NCI-H1105 (cell line): ENCODE measurements around the gene ZNF446.
"Not testable (repeated sequence)": the region's sequence is repeated elsewhere in the genome, so short reads cannot be mapped to it uniquely, and the experiment has no call there.

Source experiments
- DNase-seq: peaks from one replicate; lab custom pipeline; 2025; lab: John Stamatoyannopoulos, UW

ZNF446 gene

GRCh38 chr19:58475714-58476497 lies at the start of gene ZNF446:
TSS of gene ZNF446 (plus strand) at chr19:58476352. CDS start at chr19:58477219, 867 bp downstream.
- DNase-seq = peak; percentile 92

- no peak for DNase-seq
Observed at GRCh38 chr19:58428617-58429016, 47.5 kb upstream of the ZNF446 start.

DNA sequence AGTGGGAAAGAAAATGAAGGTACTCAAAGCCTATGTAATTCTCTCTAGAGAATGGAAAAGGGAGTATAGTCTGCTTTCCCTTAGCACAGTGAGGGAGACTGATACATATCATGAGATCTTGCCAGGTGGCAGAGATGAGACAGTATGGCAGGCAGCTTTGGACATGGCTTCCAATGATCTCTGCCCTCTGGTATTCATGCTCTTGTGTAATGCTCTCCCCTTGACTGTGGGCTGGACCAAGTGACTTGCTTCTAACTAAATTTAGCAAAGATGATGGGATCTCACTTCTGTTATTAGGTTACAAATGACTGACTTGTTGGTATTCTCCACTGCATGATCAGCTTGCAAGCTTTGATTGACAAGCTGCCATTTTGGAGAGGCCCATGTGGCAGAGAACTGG lies 46.4 kb upstream of the ZNF446 start:
- DNase-seq = no peak

- DNase-seq = no peak
Observed at GRCh38 chr19:58434217-58434616, 41.9 kb upstream of the ZNF446 start.

DNA sequence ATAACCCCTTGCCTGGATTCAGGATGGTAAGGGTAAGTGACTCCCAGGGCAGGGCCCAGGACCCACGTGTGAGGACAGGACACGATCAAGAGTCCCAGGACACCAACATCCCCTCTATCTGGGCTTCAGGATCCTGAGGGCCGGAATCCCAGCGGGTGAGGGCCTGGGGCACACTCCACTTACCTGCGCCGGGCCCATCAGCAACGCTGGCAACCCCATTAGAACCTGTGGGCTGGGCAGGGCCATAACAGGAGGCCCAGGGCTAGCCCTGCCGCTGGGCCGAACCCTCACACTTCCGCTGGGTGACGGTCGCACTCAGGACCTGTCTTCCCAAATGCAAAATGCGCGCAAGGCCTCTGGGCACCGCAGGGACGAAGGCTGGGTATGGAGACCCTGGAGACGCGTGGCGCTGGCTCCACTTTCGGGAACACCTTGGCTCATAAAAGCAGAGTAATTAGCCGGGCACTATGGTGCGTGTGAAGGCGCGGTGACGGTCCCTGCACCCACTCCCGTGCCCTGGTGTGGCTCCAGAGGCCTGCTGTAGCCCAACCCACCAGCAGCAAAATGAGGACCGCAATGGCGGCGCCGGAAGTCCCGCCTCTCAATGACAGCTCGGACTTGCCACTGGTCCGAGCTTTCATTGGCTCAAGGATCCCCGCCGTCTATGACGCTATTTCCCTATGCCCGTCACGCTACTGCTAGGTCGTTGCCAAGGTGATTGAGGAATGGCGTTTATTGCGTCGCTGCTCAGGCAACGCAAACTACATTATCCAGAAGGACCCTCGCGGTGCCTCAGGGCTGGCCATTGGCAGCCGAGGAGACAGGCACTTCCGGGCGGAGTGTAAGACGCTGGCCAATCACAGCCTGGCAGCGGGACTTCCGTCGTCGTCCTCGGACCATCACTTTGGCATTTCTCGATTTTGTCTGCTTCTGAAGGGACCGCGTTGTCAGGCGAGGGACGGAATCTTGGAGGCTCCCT lies 36.3 kb upstream of the ZNF446 start, which contains the start of gene ZNF132:
TSS of gene ZNF132 (minus strand) at position 578 of the 979 bp plus-strand sequence. CDS start at position 246, 332 bp downstream.
- peak; percentile 56 for DNase-seq

GRCh38 chr19:58440556-58440955 lies 35.6 kb upstream of the ZNF446 start:
- DNase-seq = no peak

DNA sequence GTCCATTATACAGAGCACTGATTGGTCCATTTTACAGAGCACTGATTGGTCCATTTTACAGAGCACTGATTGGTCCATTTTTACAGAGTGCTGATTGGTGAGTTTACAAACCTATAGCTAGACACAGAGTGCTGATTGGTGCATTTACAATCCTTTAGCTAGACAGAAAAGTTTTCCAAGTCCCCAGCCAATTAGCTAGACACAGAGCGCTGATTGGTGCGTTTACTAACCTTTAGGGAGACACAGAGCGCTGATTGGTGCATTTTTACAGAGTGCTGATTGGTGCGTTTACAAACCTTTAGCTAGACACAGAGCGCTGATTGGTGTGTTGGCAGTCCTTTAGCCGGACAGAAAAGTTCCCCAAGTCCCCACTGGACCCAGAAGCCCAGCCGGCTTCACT lies 33.2 kb upstream of the ZNF446 start:
- DNase-seq = not testable (repeated sequence)

DNA sequence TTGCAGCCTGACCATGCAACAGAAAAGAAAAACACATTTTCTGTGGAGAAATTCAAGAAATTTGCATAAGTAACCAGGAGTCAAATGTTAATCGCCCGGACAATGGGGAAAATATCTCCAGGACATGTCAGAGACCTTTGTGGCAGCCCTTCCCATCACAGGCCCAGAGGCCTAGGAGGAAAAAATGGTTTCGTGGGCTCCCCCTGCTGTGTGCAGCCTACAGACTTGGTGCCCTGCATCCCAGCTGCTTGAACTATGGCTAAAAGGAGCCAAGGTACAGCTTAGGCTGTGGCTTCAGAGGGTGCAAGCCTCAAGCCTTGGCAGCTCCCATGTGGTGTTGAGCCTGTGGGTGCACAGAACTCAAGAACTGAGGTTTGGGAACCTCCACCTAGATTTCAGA lies 27.3 kb upstream of the ZNF446 start:
- DNase-seq = not testable (repeated sequence)

GRCh38 chr19:58449980-58450379 lies 26.2 kb upstream of the ZNF446 start:
- not testable (repeated sequence) for DNase-seq

- no peak for DNase-seq
Observed at GRCh38 chr19:58450856-58451357, 25.2 kb upstream of the ZNF446 start.

GRCh38 chr19:58451358-58452101 lies 24.6 kb upstream of the ZNF446 start, which contains the start of gene ZNF324B:
TSS of gene ZNF324B (plus strand) at chr19:58451622. CDS start at chr19:58453702, 2,080 bp downstream.
- DNase-seq = peak; percentile 94

- DNase-seq = no peak
Observed at GRCh38 chr19:58453743-58454142, 22.4 kb upstream of the ZNF446 start.

DNA sequence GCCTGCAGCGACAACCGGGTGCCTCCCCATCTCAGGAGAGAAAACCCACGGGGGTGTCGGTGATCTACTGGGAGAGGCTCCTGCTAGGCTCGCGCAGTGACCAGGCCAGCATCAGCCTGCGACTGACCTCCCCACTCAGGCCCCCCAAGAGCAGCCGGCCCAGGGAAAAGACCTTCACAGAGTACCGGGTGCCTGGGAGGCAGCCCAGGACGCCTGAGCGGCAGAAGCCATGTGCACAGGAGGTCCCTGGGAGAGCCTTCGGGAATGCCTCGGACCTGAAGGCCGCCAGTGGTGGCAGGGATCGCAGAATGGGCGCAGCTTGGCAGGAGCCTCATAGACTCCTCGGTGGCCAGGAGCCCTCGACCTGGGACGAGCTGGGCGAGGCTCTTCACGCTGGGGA lies 20.8 kb upstream of the ZNF446 start:
- no peak for DNase-seq

GRCh38 chr19:58456111-58456510 lies 20.0 kb upstream of the ZNF446 start:
- DNase-seq = no peak

DNA sequence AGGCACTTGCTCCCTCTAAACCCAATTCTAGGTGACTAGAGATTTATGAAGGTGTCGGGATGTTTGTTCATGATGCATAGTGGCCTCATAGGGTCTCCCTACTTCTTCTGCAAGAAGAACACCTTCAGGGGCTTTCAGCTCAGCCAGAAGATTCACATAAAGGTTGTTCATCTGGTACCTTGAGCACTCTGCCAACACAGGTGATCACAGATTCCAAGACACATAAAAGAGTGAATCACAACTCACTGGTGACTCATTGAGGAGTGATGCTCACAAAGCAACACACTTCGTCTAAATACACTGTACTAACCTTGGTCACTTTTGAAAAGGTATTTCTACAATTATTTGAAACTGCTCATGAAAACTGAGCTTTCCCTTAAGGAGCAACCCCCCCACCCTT lies 16.1 kb upstream of the ZNF446 start:
- no peak for DNase-seq

DNA sequence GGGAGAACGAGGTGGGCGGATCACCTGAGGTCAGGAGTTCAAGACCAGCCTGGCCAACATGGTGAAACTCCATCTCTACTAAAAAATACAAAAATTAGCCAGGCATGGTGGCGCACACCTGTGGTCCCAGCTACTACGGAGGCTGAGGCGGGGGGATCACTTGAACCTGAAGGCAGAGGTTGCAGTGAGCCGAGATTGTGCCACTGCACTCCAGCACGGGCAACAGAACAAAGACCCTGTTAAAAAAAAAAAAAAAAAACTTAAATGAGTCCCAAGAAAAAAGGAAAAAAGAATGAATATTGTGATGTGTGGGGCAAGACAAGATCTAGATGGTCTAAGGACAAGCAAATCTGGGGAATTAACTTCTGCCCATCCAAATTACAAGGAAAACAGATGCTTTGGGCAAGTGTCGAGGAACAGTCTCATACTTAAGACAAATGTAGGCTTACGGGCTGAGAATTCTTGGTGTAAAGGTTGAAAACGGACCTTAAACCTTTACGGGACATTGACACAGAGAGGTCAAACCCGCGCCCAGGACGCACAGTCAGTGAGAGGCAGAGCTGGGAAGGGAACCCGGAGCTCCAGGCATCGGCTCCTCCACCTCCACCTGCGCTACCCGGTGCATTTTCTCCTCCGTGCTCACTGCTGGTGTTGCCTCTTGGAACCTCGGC lies 9.9 kb upstream of the ZNF446 start:
- no peak for DNase-seq

- peak; percentile 96 for DNase-seq
Observed at GRCh38 chr19:58466760-58467589, 9.2 kb upstream of the ZNF446 start, which contains the start of gene ZNF324. TSS of gene ZNF324 (plus strand) at chr19:58467080. CDS start at chr19:58469186, 2,106 bp downstream.

DNA sequence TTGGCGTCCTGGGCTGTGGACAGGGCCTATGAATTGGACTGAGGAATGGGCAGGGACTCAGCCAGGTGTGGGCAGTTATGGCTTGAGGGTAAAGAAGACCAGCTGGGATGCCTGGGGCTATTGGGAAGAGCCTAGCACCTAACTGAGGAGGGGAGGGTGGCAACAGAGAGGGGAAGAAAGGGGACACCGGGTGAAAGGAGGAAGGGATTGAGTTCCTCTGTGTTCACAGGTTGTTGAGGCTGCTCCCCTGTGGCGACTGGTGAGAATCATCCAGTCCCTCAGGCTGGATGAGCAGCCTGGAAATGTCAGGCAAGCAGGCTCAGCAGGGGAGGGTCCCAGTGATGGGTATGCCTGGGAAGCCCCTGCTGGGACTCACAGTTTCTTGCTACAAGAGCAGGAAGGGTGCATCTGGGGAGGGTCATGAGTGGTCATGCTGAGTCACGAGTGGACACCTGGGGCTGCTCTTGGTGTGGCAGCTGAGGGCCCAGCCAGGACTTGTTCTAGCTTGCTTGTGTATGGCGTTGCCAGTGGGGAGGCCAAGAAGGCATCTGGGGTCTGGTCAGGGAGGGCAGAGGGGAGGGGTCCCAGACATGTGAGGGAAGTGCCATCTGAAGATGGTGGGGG lies 7.8 kb upstream of the ZNF446 start:
- no peak for DNase-seq

- no peak for DNase-seq
Observed at GRCh38 chr19:58469241-58470013, 6.7 kb upstream of the ZNF446 start.
